Bladder microvascular endothelial cell (primary cell): ENCODE measurements around the gene SGTA. TPM values are rescaled to one million over a fixed set of nuclear protein-coding genes. Genes with fewer than 3 reads are reported as not detected.

Experiments used
- total RNA-seq: library from RNA; depleted of rRNA; stranded (reverse); fragments of >200 nt; gene quantifications from 2 replicates; pipeline ENCODE4 v1.2.3, GENCODE V29; 2014

The SGTA gene
- total RNA-seq: 26.6 and 38.5 TPM in 2 replicates

GRCh38 chr19:2782936-2783780 lies at the start of gene SGTA:
Gene SGTA, minus strand, starts transcription at chr19:2783273. Its CDS starts 14,205 bp downstream, at chr19:2769068.

GRCh38 chr19:2819540-2820111 lies 36.6 kb upstream of the SGTA start, which contains the start of gene ZNF554:
Gene ZNF554, plus strand, starts transcription at chr19:2819868. Its CDS starts 204 bp downstream, at chr19:2820072.

GRCh38 chr19:2785244-2785997 lies 2.3 kb upstream of the SGTA start, which contains the start of gene THOP1:
Gene THOP1, plus strand, starts transcription at chr19:2785503. Its CDS starts 160 bp downstream, at chr19:2785663.

GRCh38 chr19:2739602-2740313 lies 43.3 kb downstream of the SGTA start, which contains the start of gene SLC39A3:
Gene SLC39A3, minus strand, starts transcription at chr19:2740017. Its CDS starts 2,760 bp downstream, at chr19:2737257.

GRCh38 chr19:2720777-2721569 lies 62.1 kb downstream of the SGTA start, which contains the start of gene DIRAS1:
Gene DIRAS1, minus strand, starts transcription at chr19:2721372. Its CDS starts 3,566 bp downstream, at chr19:2717806.

Other genes with a start within 250 kb of the SGTA start
- 0.49 and 2.1 TPM in 2 replicates for gene GNG7, start 80.6 kb downstream of the SGTA start, total RNA-seq
- gene DIRAS1, start 61.9 kb downstream of the SGTA start, total RNA-seq: under 0.01 and 0.19 TPM in 2 replicates
- 15.7 and 21.1 TPM in 2 replicates for gene SLC39A3, start 43.3 kb downstream of the SGTA start, total RNA-seq
- gene THOP1, start 2.2 kb upstream of the SGTA start, total RNA-seq: 79.0 and 115 TPM in 2 replicates
- gene ZNF554, start 36.6 kb upstream of the SGTA start, total RNA-seq: 2.3 and 3.3 TPM in 2 replicates
- 2.9 and 7.9 TPM in 2 replicates for gene ZNF555, start 58.2 kb upstream of the SGTA start, total RNA-seq
- not detected in 2 replicates for gene ZNF556, start 84.1 kb upstream of the SGTA start, total RNA-seq
- gene ZNF57, start 117.7 kb upstream of the SGTA start, total RNA-seq: 4.6 and 4.7 TPM in 2 replicates
- 5.7 and 5.9 TPM in 2 replicates for gene ZNF77, start 161.7 kb upstream of the SGTA start, total RNA-seq
- gene TLE6, start 194.3 kb upstream of the SGTA start, total RNA-seq: 0.97 and 3.0 TPM in 2 replicates
- 13.4 and 32.9 TPM in 2 replicates for gene TLE2, start 246.0 kb upstream of the SGTA start, total RNA-seq